OCI-LY7 (cell line): ENCODE results near the gene ARID5B. TPM values are rescaled to one million over a fixed set of nuclear protein-coding genes. Genes with fewer than 3 reads are reported as not detected.

Experiments
- BruUV-seq: library from RNA; stranded (reverse); fragments of 400-500 nt; replicated peaks from 2 replicates; lab custom pipeline; 2021; lab: Mats Ljungman, UMichigan
- CTCF ChIA-PET: fragments of 300-600 bp; sonication (Branson Sonifier 250); formaldehyde crosslinking; loops from one replicate; lab custom pipeline; 2022; ENCODE audit warnings: antibody characterized with exemption; ENCODE audit not compliant: unreplicated experiment; lab: Charles Lee
- POLR2A ChIA-PET: fragments of 300-600 bp; sonication (Branson Sonifier 250); formaldehyde crosslinking; loops from one replicate; lab custom pipeline; 2022; ENCODE audit warnings: antibody characterized with exemption; lab: Charles Lee
- DNase-seq: peaks from one replicate; pipeline ENCODE4 v3.0.0-alpha.2; 2015; ENCODE audit warnings: low spot score
- H2AFZ ChIP-seq: fragments of 200-600 bp; sonication (generic), shearing (Covaris generic); 2 replicates; pipeline ENCODE4 v1.6.1; 2014; ENCODE audit warnings: mild to moderate bottlenecking, antibody characterized with exemption, low read length, moderate library complexity
- H3K27ac ChIP-seq: fragments of 200-600 bp; sonication (generic); 2 replicates; pipeline ENCODE4 v1.5.1; 2014; ENCODE audit warnings: mixed run types, low read depth, mild to moderate bottlenecking, moderate library complexity, low read length, inconsistent platforms; ENCODE audit not compliant: poor library complexity, severe bottlenecking
- H3K36me3 ChIP-seq: fragments of 200-600 bp; sonication (generic); 2 replicates; pipeline ENCODE4 v1.6.1; 2014; ENCODE audit warnings: mild to moderate bottlenecking, antibody characterized with exemption, low read length, moderate library complexity, mixed read lengths; ENCODE audit not compliant: insufficient read depth
- H3K4me1 ChIP-seq: fragments of 200-600 bp; sonication (generic); 2 replicates; pipeline ENCODE4 v1.5.1; 2014; ENCODE audit warnings: mild to moderate bottlenecking, low read length; ENCODE audit not compliant: insufficient read depth, poor library complexity, severe bottlenecking
- H3K4me2 ChIP-seq: fragments of 200-600 bp; sonication (generic); 2 replicates; pipeline ENCODE4 v1.6.1; 2014; ENCODE audit warnings: mild to moderate bottlenecking, low read length
- H3K4me3 ChIP-seq: fragments of 200-600 bp; sonication (generic); 2 replicates; pipeline ENCODE4 v1.5.1; 2014; ENCODE audit warnings: mild to moderate bottlenecking, low read depth, low read length; ENCODE audit not compliant: poor library complexity, severe bottlenecking
- H3K79me2 ChIP-seq: fragments of 200-600 bp; sonication (generic); 2 replicates; pipeline ENCODE4 v1.6.1; 2016; ENCODE audit warnings: low read depth, mild to moderate bottlenecking, low read length, moderate library complexity, mixed read lengths; ENCODE audit not compliant: insufficient read depth
- H3K9me2 ChIP-seq: fragments of 200-600 bp; sonication (generic); 2 replicates; pipeline ENCODE4 v1.6.1; 2016; ENCODE audit warnings: mild to moderate bottlenecking, low read length, mixed read lengths; ENCODE audit not compliant: insufficient read depth
- H3K9me3 ChIP-seq: fragments of 200-600 bp; sonication (generic); 2 replicates; pipeline ENCODE4 v1.6.1; 2014; ENCODE audit warnings: mild to moderate bottlenecking, mixed run types, low read length, mixed read lengths
- H4K20me1 ChIP-seq: fragments of 200-600 bp; sonication (generic); 2 replicates; pipeline ENCODE4 v1.6.1; 2014; ENCODE audit warnings: mild to moderate bottlenecking, antibody characterized with exemption, low read length, moderate library complexity, mixed read lengths; ENCODE audit not compliant: insufficient read depth
- EZH2phosphoT487 ChIP-seq: fragments of 200-600 bp; sonication (generic); IDR thresholded peaks from 2 replicates; pipeline ENCODE4 v1.6.1; 2018; ENCODE audit warnings: low read depth, borderline replicate concordance, mild to moderate bottlenecking, mixed run types, antibody characterized with exemption, low read length, moderate library complexity, mixed read lengths
- intact Hi-C: fragments of 100-400 bp; cut with micrococcal nuclease; formaldehyde crosslinking; loops from one replicate; pipeline ENCODE4 v1.10.0; 2022; ENCODE audit not compliant: unreplicated experiment
- total RNA-seq, 2 experiments: library from RNA; depleted of rRNA in 1 of 2; stranded (reverse); fragments of >200 nt in 1 of 2; shearing (Covaris generic) in 1 of 2; gene quantifications; 2 replicates each; pipeline ENCODE4 v1.2.3, GENCODE V29; 2014 to 2022
- TF ChIP-seq, protein P1 (sequence below): fragments of 200-600 bp; sonication (generic); conservative IDR thresholded peaks from 2 replicates; pipeline ENCODE4 v1.5.1; 2014; ENCODE audit warnings: mild to moderate bottlenecking, antibody characterized with exemption, low read length, moderate library complexity, mixed read lengths

ARID5B gene
- total RNA-seq, 2 experiments from 2014 or later: 38.0 to 56.7 TPM

- POLR2A ChIA-PET: interaction anchor here (1.1 to 1.6 kb wide), 3 partner anchors 9 to 94 kb away, joined by 4 to 6 read pairs (median 5); no protein-coding TSS in a partner anchor
- no peak overlapping the region for H2AFZ ChIP-seq
- BruUV-seq: no TSS peak
- H3K4me2 ChIP-seq: no peak overlapping the region
- H3K27ac ChIP-seq: no peak overlapping the region
- peaks cover 12% of the 10 kb centered on the region for H3K4me1 ChIP-seq
- CTCF ChIA-PET: no interaction called here
- no peaks in the 10 kb centered on the region for H3K9me2 ChIP-seq
- no peaks in the 10 kb centered on the region for H4K20me1 ChIP-seq
- H3K4me3 ChIP-seq: no peak overlapping the region
- DNase-seq: no peak
- peaks cover 9% of the 10 kb centered on the region; the same call in 1 of the 2 replicates for H3K79me2 ChIP-seq
- H3K9me3 ChIP-seq: no peaks in the 10 kb centered on the region
- intact Hi-C loops: no loop called here
- TF ChIP-seq EZH2phosphoT487: no peak
- TF ChIP-seq, protein P1, sequence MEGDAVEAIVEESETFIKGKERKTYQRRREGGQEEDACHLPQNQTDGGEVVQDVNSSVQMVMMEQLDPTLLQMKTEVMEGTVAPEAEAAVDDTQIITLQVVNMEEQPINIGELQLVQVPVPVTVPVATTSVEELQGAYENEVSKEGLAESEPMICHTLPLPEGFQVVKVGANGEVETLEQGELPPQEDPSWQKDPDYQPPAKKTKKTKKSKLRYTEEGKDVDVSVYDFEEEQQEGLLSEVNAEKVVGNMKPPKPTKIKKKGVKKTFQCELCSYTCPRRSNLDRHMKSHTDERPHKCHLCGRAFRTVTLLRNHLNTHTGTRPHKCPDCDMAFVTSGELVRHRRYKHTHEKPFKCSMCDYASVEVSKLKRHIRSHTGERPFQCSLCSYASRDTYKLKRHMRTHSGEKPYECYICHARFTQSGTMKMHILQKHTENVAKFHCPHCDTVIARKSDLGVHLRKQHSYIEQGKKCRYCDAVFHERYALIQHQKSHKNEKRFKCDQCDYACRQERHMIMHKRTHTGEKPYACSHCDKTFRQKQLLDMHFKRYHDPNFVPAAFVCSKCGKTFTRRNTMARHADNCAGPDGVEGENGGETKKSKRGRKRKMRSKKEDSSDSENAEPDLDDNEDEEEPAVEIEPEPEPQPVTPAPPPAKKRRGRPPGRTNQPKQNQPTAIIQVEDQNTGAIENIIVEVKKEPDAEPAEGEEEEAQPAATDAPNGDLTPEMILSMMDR: no peak
- H3K36me3 ChIP-seq: peaks cover 89% of the 10 kb centered on the region
These were observed 28.1 kb downstream of the ARID5B start for GRCh38 chr10:61929555-61929954.

DNA sequence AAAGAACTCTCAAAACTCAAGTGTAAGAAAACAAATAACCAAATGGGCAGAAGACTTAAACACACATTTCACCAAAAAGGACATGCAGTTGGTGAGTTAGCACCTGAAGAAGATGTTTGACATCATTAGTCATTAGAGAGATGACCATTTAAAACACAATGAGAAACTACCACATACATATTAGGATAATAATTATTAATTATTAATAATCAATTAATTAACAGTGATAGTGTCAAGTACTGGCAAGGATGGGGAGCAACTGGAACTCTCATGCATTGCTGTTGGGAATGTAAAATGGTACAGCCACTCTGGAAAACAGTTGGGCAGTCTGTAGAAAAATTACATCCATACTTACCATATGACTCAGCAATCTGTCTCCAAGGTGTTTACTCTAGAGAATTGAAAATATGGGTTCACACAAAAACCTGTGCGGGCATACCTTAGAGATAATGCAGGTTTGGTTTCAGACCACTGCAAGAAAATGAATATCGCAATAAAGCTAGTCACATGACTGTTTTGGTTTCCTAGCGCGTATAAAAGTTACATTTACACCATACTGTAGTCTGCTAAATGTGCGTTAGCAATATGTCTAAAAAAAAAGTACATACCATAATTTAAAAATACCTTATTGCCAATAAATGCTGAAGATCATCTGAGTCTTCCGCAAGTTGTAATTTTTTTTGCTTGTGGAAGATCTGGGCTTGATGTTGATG lies 30.3 kb downstream of the ARID5B start:
- peaks cover 69% of the 10 kb centered on the region for H3K36me3 ChIP-seq
- no peaks in the 10 kb centered on the region for H3K9me3 ChIP-seq
- POLR2A ChIA-PET: interaction anchor here (0.9 to 2.8 kb wide), 4 partner anchors 13 to 32 kb away, joined by 3 to 15 read pairs (median 4); no protein-coding TSS in a partner anchor
- no peak overlapping the region for H3K4me2 ChIP-seq
- TF ChIP-seq, protein P1: no peak
- no peak for TF ChIP-seq EZH2phosphoT487
- H3K9me2 ChIP-seq: no peaks in the 10 kb centered on the region
- CTCF ChIA-PET: no interaction called here
- H3K4me1 ChIP-seq: peaks cover 12% of the 10 kb centered on the region
- H3K79me2 ChIP-seq: peaks cover 2% of the 10 kb centered on the region; the same call in 1 of the 2 replicates
- intact Hi-C loops: no loop called here
- BruUV-seq: TSS peak; percentile 28
- no peak overlapping the region for H3K4me3 ChIP-seq
- no peak for DNase-seq
- no peaks in the 10 kb centered on the region for H4K20me1 ChIP-seq
- no peak overlapping the region for H2AFZ ChIP-seq
- no peak overlapping the region for H3K27ac ChIP-seq
